SW480 (cell line): ENCODE measurements around the gene CALR.

Experiments
- DNase-seq: peaks from one replicate; pipeline ENCODE4 v3.0.0-alpha.2; 2016; ENCODE audit warnings: low spot score

Gene CALR

GRCh38 chr19:12979974-12980373, 41.6 kb downstream of the CALR start:
- DNase-seq = no peak

- DNase-seq = no peak
Observed at GRCh38 chr19:12982648-12983047, 44.2 kb downstream of the CALR start.

GRCh38 chr19:12983091-12983490, 44.7 kb downstream of the CALR start:
- no peak for DNase-seq

- DNase-seq = peak; percentile 43
Observed at GRCh38 chr19:12983542-12984142, 45.2 kb downstream of the CALR start.

GRCh38 chr19:12984143-12984627, 45.8 kb downstream of the CALR start:
- DNase-seq = no peak

GRCh38 chr19:12984683-12985048, 46.3 kb downstream of the CALR start:
- DNase-seq = no peak

- peak; percentile 93 for DNase-seq
Observed at GRCh38 chr19:12985049-12985776, 46.8 kb downstream of the CALR start.

GRCh38 chr19:12986726-12987125, 48.3 kb downstream of the CALR start:
- DNase-seq = no peak

- no peak for DNase-seq
Observed at GRCh38 chr19:12987190-12987589, 48.8 kb downstream of the CALR start.

- DNase-seq = peak; percentile 41
Observed at GRCh38 chr19:12987781-12988180, 49.4 kb downstream of the CALR start.

- DNase-seq = no peak
Observed at GRCh38 chr19:12990431-12990830, 52.0 kb downstream of the CALR start.

- DNase-seq = no peak
Observed at GRCh38 chr19:12990853-12991252, 52.4 kb downstream of the CALR start.

GRCh38 chr19:12991296-12991695, 52.9 kb downstream of the CALR start:
- no peak for DNase-seq

GRCh38 chr19:12992729-12993128, 54.3 kb downstream of the CALR start:
- DNase-seq = no peak

GRCh38 chr19:12993562-12993961, 55.2 kb downstream of the CALR start:
- no peak for DNase-seq
